ENCODE data around the gene SLC9A3. TPM values are rescaled to one million over a fixed set of nuclear protein-coding genes. Genes with fewer than 3 reads are reported as not detected.
A peak's percentile ranks its signal among the peaks of the same experiment; 100 is the strongest.

Gene SLC9A3
- total RNA-seq, 1 donor from 2014 or later = 537 TPM

DNA sequence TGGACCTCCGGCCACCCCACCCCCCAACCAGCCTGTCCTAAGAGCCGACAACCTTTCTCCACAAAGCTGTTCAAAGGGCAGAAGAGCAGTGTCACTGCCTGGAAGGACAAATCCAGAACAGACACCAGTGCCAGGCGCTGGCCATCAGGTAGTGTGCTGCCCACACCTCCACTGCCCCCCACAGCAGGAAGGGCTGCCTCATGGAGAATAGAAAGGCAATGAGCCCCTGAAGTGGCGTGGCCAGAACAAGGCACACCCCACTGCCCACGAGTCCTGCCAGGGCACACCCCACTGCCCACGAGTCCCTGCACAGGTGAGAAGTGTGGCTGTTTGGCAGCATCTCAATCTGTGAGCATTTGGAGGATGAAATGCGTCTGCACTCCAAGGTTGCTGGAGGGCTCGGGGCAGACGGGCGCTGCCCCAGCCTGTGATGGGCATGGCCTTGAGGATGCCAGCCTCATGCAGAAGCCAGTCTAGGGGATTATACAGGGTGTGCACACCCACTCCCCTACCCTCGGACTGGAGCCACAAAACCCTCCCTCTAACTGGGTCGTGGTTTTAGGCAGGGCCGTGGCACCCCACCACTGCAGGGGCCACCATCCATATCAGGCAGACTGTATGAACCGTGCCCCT, 2.3 kb upstream of the SLC9A3 start:
- no peak for DNase-seq (ENCODE audit: low spot score)

DNA sequence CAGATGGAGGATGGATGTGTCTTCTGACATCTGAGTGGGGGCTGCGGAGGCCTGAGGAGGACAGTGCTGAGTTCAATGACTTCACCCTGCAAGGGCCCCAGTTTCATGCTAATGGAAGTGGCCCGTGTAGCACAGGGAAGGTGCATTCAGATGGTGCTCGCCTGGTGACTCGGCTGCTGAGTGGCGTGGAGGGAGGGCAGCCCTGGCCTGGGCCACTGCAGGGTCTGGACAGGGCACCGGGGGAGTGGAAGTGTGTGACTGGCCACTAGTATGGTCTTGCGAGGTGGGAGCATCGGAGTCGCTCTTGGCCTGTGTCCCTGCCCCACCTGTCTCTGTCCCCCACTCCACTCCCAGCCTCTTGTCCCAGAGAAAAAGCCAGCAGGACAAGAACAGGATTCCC, 1.7 kb upstream of the SLC9A3 start:
- no peak for DNase-seq (ENCODE audit: low spot score)

DNA sequence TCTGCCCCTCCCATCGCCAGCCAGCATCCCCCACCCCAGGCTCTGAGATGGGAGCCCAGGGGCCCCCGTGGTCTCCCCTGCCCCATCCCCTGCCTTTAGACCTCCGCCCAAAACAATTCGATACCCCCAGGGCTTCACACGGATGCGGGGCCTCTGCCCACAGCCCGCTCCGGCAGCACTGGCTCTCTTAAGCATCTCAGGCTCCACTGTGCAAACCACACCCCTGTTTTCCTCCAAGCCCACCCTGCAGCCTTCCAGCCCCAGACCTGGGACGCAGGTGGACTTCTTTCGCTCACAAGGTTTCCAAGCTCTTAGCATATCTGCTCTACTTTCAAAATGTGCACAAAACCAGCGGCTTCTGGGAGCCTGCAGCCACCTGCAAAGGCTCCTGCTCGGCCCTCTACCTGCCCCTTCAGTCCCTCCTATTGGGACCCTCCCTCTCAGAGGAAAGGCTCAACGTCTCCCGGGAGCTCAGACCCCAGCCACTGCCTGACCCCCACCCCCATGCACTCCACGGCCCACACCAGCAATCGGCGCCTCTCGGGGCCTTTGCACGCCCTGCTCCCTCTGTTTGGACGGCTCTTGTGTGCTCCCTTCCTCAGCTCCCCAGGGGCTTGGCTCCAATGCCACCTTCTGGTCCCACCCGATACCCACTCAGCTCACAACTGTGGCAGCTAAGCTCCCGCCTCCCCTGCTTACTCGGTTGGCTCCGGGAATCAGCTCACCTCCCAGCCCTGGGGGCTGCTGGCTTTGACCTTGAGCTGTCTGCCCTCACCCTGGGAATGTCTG, 918 bp upstream of the SLC9A3 start:
- DNase-seq (ENCODE audit: low spot score) = no peak

- DNase-seq (ENCODE audit: low spot score) = no peak
Measured at GRCh38 chr5:523441-524222, 617 bp downstream of the SLC9A3 start.

DNA sequence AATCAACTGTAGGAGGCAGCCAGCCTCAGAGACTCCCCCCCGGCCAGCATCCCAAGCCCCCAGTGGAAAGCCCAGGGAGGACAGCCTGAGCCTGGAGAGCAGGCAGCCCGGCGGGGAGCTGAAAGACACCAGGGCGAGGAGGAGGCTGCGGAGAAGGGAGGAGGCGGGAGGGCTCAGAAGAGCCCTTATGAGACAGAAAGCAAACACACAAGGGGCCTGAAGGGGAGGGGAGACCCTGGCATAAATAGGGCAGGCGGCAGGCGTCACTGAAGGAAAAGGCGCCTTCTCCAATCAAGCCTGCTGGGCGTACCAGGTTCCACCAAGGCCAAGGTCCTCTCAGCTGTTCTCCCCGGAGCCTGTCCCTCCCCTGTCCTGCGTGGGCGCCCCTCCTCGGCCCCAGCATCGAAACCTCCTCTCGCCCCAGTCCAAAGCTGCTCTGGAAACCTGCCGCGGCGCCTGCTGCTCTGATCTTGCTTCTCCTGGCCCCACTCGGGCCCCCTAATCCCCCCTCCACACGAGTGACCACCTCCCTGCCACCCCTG, 1.3 kb downstream of the SLC9A3 start:
- DNase-seq (ENCODE audit: low spot score) = peak; percentile 60

- DNase-seq (ENCODE audit: low spot score) = peak; percentile 43
Measured at GRCh38 chr5:522116-522515, 2.1 kb downstream of the SLC9A3 start.

DNA sequence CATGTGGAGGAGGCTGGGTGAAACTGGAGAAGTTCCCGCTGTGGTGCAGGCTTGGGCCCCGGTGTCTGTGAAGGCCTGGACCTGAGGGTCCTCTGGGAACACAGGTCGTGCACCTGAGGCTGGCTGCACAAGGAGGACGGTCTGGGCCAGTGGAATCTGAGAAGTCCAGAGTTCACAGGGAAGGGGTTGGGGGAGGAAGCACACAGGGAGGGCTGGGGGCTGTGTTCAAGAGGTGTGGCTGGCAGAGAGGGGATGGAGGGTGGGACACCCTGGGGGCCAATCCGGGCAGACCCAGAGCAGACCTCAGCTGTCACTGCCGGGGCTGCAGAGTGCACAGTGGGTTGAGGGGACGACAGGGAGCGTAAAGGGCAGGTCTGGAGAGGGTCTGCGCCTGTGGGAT, 2.6 kb downstream of the SLC9A3 start:
- DNase-seq (ENCODE audit: low spot score) = no peak

DNA sequence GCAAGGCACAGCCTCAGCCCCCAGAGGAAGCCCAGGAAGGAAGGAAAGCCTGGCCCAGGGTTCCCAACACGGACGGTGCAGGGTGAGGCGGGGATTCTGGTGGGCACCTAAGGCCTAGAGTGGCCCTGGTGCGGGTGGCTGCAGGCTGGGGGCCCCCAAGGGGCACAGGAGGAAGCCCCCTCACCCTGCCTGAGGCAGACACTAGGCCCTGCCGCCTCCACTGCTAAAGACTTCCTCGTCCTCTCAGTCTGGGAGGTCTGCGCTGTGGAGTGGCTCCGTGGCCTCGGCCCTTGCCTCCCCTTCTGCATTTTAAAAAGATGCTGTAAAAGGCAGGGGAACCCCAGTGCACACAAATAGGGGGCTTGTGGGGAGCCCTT, 3.4 kb downstream of the SLC9A3 start:
- no peak for DNase-seq (ENCODE audit: low spot score)

GRCh38 chr5:520196-520849, 3.9 kb downstream of the SLC9A3 start:
- DNase-seq (ENCODE audit: low spot score) = no peak

DNA sequence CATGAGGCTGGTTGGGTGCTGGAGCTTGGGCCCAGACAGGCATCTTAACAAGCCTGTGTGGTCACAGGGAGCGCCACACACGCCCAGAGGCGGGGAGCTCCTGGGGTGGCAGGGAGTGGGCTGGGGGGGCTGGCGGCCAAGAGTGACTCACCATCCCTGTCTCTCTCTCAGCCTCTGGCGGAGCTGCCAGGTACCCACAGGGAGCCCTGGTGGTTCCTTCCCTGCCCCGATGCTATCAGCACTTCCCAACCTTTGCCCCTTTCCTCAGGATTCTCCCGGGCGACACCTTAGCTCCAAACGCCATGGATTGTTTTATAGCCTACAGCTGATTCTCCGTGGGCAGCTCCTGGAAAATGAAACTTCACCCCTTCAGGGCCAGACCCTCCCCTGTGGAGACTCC, 5.5 kb downstream of the SLC9A3 start:
- DNase-seq (ENCODE audit: low spot score) = peak; percentile 81

- DNase-seq (ENCODE audit: low spot score) = no peak
Measured at GRCh38 chr5:517535-518100, 6.6 kb downstream of the SLC9A3 start.

DNA sequence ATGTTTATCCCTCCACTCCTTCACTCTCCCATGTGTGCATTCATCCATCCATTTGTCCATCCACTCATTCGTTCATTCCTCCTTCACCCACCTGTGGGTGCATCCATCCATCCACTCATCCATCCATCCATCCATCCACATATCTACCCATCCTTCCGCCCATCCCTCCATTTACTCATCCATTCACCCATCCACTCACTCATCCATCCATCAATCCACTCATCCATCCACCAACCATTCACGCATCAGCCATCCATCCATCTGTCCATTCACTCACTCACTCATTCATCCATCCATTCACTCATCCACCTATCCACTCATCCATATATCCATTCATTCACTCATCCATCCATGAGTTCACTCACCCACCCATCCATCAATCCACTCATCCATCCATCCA, 7.3 kb downstream of the SLC9A3 start:
- DNase-seq (ENCODE audit: low spot score) = no peak

DNA sequence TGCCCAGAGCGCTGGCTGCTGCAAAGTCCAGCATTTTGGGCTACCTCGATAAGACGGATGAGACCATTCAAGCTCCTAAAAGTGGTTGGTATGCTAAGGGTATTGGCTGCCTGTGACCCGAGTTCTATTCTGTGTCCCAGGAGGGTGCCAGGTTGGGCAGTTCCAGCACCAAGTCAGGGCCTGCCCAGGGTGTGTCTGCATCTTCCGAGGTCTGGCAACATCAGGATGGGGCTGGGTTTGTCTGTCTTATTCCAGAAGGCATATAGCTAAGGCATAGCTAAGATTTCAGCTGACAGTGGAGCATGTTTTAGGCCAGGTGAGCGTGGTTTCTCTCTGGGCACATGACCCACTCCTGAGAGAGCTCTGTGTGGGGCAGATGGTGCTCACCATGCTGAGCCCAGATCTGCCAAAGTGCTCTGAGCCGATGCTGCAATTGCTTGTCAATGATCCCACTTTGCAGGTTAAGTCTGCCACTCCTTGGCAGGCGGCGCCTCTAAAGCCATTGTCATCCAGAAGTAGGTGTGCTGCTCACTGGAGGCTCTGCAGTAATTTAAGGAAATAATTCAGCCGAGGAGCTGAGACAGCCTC, 7.8 kb downstream of the SLC9A3 start:
- no peak for DNase-seq (ENCODE audit: low spot score)

DNA sequence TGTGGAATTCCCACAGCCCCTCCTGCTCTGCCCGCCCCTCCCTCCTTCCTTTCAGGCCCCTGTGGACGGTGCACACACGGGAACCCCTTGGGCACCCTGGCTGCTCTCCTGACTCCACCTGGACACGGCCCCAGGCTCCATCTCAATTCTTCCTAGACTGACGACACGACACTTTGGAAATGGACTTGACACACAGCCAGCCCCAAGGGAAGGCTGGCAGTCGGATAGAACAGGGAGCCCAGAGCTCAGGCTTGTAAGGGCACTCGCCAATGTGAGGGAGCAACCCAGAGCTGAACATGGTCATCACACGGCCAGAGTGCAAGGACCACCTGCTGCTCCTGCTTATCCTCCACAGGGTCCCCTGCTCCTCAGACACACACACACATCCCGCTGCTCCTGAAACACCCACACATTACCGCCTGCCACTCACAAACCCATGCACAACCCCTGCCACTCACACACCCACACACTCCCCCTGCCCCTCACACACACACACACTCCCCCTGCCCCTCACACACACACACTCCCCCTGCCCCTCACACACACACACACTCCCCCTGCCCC, 8.9 kb downstream of the SLC9A3 start:
- no peak for DNase-seq (ENCODE audit: low spot score)

DNA sequence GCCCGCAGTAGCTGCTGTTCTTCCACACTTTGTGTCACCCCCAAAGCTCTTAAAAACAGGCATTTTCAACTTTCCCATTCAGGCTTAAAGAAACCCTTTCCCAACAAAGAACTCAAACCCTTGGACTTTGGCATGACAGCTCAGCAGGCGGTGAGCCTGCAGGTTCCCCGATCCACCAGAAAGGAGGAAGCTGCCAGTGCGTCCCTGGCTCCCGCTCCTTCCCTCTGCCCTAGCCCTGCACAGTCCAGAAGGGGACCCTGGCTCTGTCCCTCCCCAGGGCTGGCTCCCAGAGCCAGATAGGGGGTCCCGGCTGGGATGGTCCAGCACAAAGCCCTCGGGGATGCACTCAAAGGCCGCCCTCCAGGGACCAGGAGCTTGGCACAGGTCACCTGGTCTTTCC, 9.6 kb downstream of the SLC9A3 start:
- DNase-seq (ENCODE audit: low spot score) = peak; percentile 53

- no peak for DNase-seq (ENCODE audit: low spot score)
Measured at GRCh38 chr5:514101-514485, 10.2 kb downstream of the SLC9A3 start.

DNA sequence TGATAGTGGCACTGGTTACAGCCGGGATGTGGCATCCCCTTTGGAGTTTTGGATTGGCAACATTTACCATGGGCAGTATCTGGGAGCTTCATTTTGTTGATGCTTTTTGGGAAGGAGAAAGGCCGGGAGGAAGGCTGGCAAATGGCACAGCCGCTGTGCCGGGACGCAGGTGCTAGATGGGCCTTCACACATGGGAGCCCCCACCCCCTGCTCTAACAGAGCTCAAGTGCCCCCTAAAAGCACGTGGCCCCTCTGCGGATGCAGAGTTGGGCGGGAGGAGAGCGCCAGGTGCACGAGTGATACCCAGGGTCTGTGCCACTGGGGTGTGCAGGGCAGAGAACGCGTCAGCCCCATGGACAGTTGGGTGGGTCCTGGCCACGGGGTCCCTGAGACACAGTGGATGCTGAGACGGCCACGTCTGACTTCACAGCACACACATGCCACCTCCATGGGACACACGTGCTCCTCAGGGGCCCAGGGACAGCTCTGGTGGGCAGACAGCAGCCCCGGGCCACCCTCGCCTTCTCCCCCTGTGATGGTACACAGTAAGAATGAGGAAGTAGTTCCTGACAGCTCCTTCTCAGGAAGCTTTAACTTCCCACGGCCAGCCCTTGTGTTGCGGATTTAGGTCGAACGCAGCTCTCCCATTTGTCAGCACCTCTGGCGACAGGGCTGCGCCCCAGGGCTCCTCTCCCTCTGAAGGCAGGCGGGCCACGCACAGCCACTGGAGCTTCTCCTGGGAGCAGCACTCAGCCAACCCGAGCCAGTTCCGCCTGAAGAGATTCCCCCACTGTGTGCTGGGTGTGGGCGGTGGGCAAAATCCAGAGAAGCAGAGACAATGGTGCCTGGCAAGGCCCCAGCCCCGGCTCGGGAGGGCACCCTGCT, 10.8 kb downstream of the SLC9A3 start:
- no peak for DNase-seq (ENCODE audit: low spot score)

GRCh38 chr5:511476-511875, 12.8 kb downstream of the SLC9A3 start:
- no peak for DNase-seq (ENCODE audit: low spot score)

DNA sequence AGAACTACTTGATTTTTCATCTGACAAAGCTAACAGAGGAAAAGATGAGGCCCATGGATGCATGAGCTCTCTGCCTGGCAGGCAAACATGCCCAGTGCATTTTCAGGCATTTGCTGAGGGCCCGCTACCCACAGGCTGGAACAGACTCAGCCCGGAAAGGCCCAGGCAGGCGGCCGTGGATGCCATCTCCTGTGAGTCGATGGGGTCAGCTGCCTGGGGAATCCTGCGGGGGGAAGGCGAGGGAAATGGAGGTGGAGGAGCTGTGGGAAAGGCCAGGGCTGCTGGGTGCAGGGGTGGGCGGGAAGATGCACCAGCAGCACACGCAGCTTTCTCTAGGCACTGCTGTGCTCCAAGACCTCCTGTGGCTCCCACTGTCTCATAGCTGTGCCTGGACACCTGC, 13.7 kb downstream of the SLC9A3 start:
- no peak for DNase-seq (ENCODE audit: low spot score)

DNA sequence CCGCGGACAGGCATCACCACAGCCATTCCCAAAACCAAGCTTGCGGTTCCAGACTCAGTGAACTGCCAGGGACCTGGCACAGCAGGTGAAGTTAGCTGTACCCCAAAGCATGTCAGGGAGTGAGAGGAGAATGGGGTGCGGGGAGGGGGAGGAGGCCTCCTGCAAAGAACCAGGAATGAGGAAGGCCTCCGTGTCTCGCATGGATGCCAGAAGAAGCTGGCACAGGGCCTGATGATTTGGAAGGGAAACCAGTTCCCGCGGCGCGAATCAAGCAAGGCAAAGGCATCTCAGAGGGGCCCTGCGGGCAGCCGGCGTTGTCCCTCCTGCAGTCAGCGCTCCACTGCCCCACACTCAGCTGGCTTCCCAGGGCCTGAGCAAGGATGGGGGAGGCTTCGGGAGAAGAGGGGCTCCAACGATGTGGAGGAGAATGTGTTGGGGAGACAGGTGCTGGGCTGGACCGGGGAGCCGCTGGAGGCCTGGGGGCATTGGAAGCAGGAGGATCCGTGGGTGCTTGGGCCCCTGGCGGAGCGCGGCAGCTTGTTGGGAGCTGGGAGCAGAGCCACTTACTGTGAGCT, 14.6 kb downstream of the SLC9A3 start:
- DNase-seq (ENCODE audit: low spot score) = peak; percentile 50

Measured in mucosa of gallbladder (tissue), 1 donor.